Stimulated activated CD8-positive, alpha-beta memory T cell treated with anti-CD3 and anti-CD28 coated beads, Interleukin-7, amount 100 ng/mL, for 4 hours (primary cell): Measurements from ENCODE around the gene PLD5.
"Not testable (repeated sequence)": the region's sequence is repeated elsewhere in the genome, so short reads cannot be mapped to it uniquely, and the experiment has no call there.

ENCODE experiments used
- DNase-seq, 2 donors: peaks; one replicate each; pipeline ENCODE4 v3.0.0-alpha.2; 2020; ENCODE audit warnings: low read depth in 2 of 2

The PLD5 gene

GRCh38 chr1:242282758-242283485 lies 241.6 kb downstream of the PLD5 start:
- DNase-seq, result not testable (repeated sequence)

DNA sequence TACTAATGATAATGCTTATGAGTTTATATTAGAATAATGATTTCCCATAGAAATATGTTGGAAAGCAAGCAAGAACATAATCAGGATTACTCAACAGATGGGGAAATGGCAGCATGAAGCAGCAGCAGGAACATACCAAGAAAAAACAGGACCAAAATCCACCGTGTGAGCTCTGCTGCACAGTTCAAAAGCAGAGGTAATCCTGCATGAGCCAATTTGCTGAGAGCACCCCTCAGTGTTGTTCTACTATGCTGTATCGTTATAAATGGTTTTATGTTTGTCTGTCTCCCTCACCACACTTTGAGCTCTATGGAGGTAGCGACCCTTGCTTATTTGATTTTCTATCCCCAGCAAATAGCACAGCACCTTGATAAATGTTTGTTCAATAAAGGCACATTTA lies 246.1 kb downstream of the PLD5 start:
- DNase-seq, result not testable (repeated sequence)

- DNase-seq, result not testable (repeated sequence)
Observed at GRCh38 chr1:242276769-242277168, 247.7 kb downstream of the PLD5 start.

GRCh38 chr1:242267004-242267403 lies 257.5 kb downstream of the PLD5 start:
- DNase-seq, result not testable (repeated sequence)

GRCh38 chr1:242264419-242264818 lies 260.1 kb downstream of the PLD5 start:
- DNase-seq, result not testable (repeated sequence)

DNA sequence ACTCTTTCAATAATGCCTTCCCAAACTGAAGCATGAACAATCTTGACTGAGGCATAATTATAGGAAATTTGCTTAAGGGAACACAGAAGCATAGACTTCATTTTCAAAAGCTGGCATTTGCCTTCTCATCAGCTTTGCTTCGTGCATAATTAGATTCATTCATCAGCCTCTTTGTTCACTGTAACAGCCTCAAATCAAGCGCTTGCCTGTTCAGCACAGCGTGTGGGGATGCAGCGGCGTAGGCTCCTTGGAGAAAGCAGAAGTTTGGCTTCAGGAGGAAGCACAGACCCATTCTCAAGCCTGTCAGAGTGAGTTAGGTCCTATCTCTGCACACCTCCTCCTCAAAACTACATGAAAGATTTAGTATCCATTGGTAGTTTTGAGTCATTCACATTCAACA lies 279.2 kb downstream of the PLD5 start:
- no peak for DNase-seq

DNA sequence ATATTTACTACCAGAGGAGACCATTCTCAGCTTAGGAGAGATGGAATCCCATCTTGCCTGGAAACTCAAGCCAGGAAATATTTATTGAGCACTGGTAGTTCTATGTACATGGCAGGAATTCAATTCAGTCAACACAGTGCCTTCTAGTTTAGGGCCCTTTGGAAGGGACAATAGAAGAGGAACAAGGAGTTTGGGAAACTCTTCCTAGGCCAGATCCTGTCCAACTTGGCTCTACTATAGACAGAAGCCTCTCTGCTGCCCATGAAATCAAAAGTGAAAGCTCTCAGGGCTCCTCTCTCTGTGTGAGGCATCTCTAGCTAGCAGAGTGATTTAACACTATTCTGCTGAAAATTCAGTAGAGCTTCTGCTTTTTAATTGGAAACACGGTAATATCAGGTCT lies 281.0 kb downstream of the PLD5 start:
- no peak for DNase-seq

- DNase-seq, result no peak
Observed at GRCh38 chr1:242242983-242243382, 281.5 kb downstream of the PLD5 start.

DNA sequence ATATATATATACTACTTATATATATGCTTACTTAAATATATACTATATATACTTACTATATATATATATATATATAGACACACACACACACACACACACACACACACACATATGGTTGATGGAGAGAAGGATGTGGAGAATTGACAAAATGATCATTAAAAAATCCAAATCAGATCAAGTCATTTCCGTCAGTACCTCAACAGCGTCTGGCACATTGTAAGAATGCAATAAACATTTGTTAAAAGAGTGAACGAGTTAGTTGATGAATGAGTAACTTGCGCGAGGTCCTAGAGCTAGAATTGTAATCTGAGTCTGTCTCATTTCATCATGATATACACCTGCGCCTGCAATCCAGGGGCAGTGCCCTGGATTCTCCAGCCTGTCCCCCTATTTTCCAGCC lies 282.6 kb downstream of the PLD5 start:
- no peak for DNase-seq

DNA sequence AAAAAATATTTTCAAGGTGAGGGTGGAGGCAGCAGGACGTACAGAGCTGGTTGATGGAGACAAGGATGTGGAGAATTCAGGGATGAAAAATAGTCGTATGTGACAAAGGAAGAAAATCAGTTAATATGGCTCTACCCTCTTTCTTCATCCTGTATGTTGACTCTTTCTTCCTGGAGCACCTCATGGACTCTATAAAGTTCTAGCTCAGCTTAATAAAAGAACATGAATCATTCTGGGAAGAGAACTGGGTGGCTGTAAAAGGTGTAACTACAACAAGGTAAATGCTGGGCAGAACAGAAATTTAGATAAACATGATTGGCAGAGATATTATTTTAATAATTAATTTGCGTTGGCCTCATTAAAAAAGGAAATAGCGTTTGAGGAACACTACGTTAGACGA lies 283.8 kb downstream of the PLD5 start:
- DNase-seq, result no peak

DNA sequence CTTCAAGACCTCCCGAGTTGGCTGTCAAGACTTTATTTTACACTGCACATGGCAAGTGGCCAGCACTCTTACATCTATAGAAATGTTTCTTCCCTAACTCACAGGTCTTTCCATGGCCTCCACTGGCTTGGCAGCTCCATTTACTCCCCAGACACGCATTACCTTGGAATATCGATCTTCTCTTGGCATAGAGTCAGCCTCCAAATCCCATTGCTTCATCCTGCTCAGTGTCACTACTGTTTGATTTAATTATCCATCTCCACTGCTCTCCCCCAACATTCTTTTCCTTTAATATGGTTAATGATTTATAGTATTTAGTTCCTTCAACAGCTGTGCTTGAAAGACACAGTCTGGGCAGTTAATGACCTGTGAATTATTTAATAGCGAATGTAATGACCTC lies 284.4 kb downstream of the PLD5 start:
- no peak for DNase-seq

DNA sequence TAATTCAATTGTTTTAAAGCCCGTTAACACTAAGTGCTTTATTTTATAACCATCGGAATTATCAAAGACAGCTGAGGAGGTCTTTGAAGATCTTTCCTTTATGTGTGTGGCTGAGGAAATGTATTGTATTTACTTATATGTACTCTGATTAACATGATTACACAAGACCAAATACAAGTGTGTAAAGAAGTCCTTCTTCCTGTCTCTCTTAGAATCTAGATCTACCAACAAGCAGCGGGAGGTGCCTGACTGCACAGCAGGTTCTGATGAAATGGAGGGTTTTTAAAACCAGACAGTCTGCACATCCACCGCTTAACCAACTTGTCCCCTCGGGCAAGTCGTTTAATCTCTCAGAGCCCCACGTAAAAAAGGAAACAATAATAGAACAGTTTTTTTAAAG lies 285.1 kb downstream of the PLD5 start:
- no peak for DNase-seq

DNA sequence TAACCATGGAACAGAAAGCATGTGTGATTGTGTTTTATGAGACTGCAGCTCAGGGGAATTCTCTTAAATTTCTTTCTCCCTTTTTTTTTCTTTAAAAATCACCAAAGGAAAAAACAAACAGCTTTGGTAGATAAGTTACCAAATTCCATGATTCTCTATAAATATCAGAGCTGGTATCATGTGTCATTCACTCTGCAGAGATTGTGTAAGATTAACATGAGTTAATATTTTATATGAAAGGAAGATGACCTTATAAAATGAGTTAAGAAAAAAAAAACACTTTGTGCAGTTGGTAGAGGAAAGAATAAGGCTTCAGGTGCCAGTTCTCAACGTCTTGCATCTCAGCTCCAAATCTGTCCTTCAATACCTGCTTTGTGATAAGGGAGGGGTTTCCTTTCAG lies 287.4 kb downstream of the PLD5 start:
- no peak for DNase-seq

GRCh38 chr1:242228991-242229390 lies 295.5 kb downstream of the PLD5 start:
- no peak for DNase-seq

GRCh38 chr1:242225767-242226573 lies 298.5 kb downstream of the PLD5 start:
- DNase-seq, result no peak

- DNase-seq, result not testable (repeated sequence)
Observed at GRCh38 chr1:242224878-242225766, 299.4 kb downstream of the PLD5 start.

GRCh38 chr1:242224461-242224860 lies 300.0 kb downstream of the PLD5 start:
- no peak for DNase-seq

GRCh38 chr1:242219905-242220304 lies 304.6 kb downstream of the PLD5 start:
- no peak for DNase-seq

DNA sequence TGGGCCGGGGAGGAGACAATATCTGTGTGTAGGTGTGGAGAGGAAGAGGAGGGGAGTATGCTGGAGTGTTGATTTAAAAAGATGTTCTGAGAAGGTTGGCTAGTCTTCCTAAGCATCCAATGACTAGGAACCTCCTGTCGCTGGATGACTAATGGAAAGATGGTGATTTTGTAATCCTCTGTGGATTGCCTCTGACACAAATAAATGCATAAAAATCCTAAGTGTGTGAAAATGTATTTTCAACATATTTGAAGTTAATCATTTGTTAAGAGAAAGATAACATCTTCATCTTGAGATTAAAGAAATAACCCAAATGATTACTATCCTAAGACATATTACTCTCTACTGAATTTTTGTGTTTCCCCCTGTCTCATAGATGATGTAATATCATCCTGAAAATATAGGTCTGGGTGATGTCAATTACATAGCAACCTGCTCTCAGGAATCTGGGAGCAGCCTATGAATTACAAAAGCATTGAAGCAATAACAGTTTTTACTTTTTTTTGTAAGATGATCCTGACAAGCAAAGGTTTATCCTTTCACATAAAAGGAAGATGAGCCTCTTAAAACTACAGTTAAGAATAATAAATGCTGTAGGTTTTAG lies 305.1 kb downstream of the PLD5 start:
- DNase-seq, result no peak

- DNase-seq, result no peak
Observed at GRCh38 chr1:242216368-242216767, 308.1 kb downstream of the PLD5 start.

- not testable (repeated sequence) for DNase-seq
Observed at GRCh38 chr1:242214455-242214854, 310.0 kb downstream of the PLD5 start.

GRCh38 chr1:242212961-242213360 lies 311.5 kb downstream of the PLD5 start:
- not testable (repeated sequence) for DNase-seq
